COLO668 (cell line): ENCODE results near the gene PITPNM1.

Source experiments
- DNase-seq: peaks from one replicate; lab custom pipeline; 2025; ENCODE audit not compliant: unreplicated experiment; lab: John Stamatoyannopoulos, UW

PITPNM1 gene

GRCh38 chr11:67445515-67445914 lies 59.6 kb downstream of the PITPNM1 start:
- DNase-seq = no peak

GRCh38 chr11:67442504-67443404 lies 62.4 kb downstream of the PITPNM1 start:
- no peak for DNase-seq
